Lower lobe of right lung (tissue), 2 donors: Measurements from ENCODE around the gene TIMM23. TPM values are rescaled to one million over a fixed set of nuclear protein-coding genes. Genes with fewer than 3 reads are reported as not detected.

ENCODE experiments used
- ATAC-seq, 2 donors: fragments of 200-7000 bp; cut with Tn5 transposase; one replicate each; pipeline ENCODE4 v1.9.1; 2020 to 2022; ENCODE audit warnings: mild to moderate bottlenecking in 2 of 2, moderate library complexity in 2 of 2
- DNase-seq: peaks from one replicate; pipeline ENCODE4 v3.0.0-alpha.2; 2020
- H3K27ac ChIP-seq: fragments of 200-600 bp; one replicate; pipeline ENCODE4 v1.8.0; 2022
- H3K27me3 ChIP-seq: fragments of 200-600 bp; one replicate; pipeline ENCODE4 v1.8.0; 2022; ENCODE audit warnings: low read depth
- H3K36me3 ChIP-seq: fragments of 200-600 bp; one replicate; pipeline ENCODE4 v1.8.0; 2022; ENCODE audit warnings: mild to moderate bottlenecking
- H3K4me1 ChIP-seq: fragments of 200-600 bp; one replicate; pipeline ENCODE4 v1.8.0; 2022
- H3K4me3 ChIP-seq: fragments of 200-600 bp; one replicate; pipeline ENCODE4 v1.8.0; 2022; ENCODE audit warnings: mild to moderate bottlenecking
- H3K9me3 ChIP-seq: fragments of 200-600 bp; one replicate; pipeline ENCODE4 v1.8.0; 2022
- CTCF ChIP-seq: fragments of 200-600 bp; IDR thresholded peaks from one replicate; pipeline ENCODE4 v1.8.0; 2022; ENCODE audit warnings: antibody characterized with exemption, mild to moderate bottlenecking
- intact Hi-C: fragments of 100-400 bp; cut with DNase I; formaldehyde crosslinking; loops from one replicate; pipeline ENCODE4 v1.11.0; 2022
- total RNA-seq: library from RNA; stranded (reverse); fragmentation: NEBNext Ultra II Directional; extraction: Animal tissue kit (Norgen Biotek cat#: 25700); gene quantifications from one replicate; pipeline ENCODE4 v1.2.1, GENCODE V29; 2021
- donor health status: DM: no; HTN: yes; CAD: no; lungs with severe emphysema.

Gene TIMM23
- total RNA-seq, 1 donor from 2014 or later = 34.2 TPM

GRCh38 chr10:46025406-46025805, 53.1 kb downstream of the TIMM23 start:
- Histone ChIP-seq H3K36me3 (no peaks in the 10 kb centered on the region), H3K4me3 (no peak overlapping the region), H3K4me1 (peaks cover 85% of the 10 kb centered on the region), H3K9me3 (no peaks in the 10 kb centered on the region), H3K27ac (no peak overlapping the region), H3K27me3 (no peaks in the 10 kb centered on the region)
- TF ChIP-seq CTCF = no peak
- intact Hi-C loops = no loop called here
- DNase-seq (no peak), ATAC-seq (no peak)

- H3K4me3 ChIP-seq = no peak overlapping the region
- no peak overlapping the region for H3K27ac ChIP-seq
- H3K36me3 ChIP-seq = no peaks in the 10 kb centered on the region
- no peak for TF ChIP-seq CTCF
- ATAC-seq = no peak
- H3K27me3 ChIP-seq = no peaks in the 10 kb centered on the region
- no peak for DNase-seq
- H3K4me1 ChIP-seq = peaks cover 78% of the 10 kb centered on the region
- no peaks in the 10 kb centered on the region for H3K9me3 ChIP-seq
- intact Hi-C loops = no loop called here
These were observed 53.8 kb downstream of the TIMM23 start for GRCh38 chr10:46026106-46026505.

- peak; percentile 61 for TF ChIP-seq CTCF
- Histone ChIP-seq H3K27ac (peak overlapping the region; percentile 93), H3K36me3 (no peaks in the 10 kb centered on the region), H3K4me1 (peaks cover 59% of the 10 kb centered on the region), H3K9me3 (no peaks in the 10 kb centered on the region), H3K27me3 (no peaks in the 10 kb centered on the region), H3K4me3 (peak overlapping the region; percentile 83)
- DNase-seq (no peak), ATAC-seq (peak; percentile 9 to 49)
- intact Hi-C loops = no loop called here
These were observed 56.5 kb downstream of the TIMM23 start for GRCh38 chr10:46028584-46029460.

- Histone ChIP-seq H3K36me3 (no peaks in the 10 kb centered on the region), H3K27me3 (no peaks in the 10 kb centered on the region), H3K4me3 (peak overlapping the region; percentile 83), H3K4me1 (peaks cover 52% of the 10 kb centered on the region), H3K27ac (peak overlapping the region; percentile 93), H3K9me3 (no peaks in the 10 kb centered on the region)
- DNase-seq (no peak), ATAC-seq (no peak)
- intact Hi-C loops = no loop called here
- no peak for TF ChIP-seq CTCF
These were observed 57.3 kb downstream of the TIMM23 start for GRCh38 chr10:46029461-46030030.

- TF ChIP-seq CTCF = peak; percentile 79
- intact Hi-C loops = no loop called here
These were observed 58.0 kb downstream of the TIMM23 start, which contains the start of gene NCOA4 for GRCh38 chr10:46030091-46030937. Gene NCOA4, minus strand, starts transcription at chr10:46030623. Its CDS starts 13,943 bp downstream, at chr10:46016680.

More at GRCh38 chr10:46030091-46030937, 58.0 kb downstream of the TIMM23 start, which contains the start of gene NCOA4:
- peak; percentile 99 for DNase-seq
- peak within 1 kb of the TSS; percentile 83 for H3K4me3 ChIP-seq
- H3K4me1 ChIP-seq = peaks cover 44% of the 10 kb centered on the region
- H3K27ac ChIP-seq = peak within 1 kb of the TSS; percentile 93
- ATAC-seq = peak; percentile 98 to 99
- H3K36me3 ChIP-seq = no peaks in the 10 kb centered on the region
- H3K9me3 ChIP-seq = no peaks in the 10 kb centered on the region
- no peaks in the 10 kb centered on the region for H3K27me3 ChIP-seq
